Measurements from ENCODE around the gene PSMA5.

- no peak for TF ChIP-seq CTCF (tag by site-specific recombination; IDR thresholded peaks at IDR 0.05)
- TF ChIP-seq ZNF112 (tag by site-specific recombination; IDR thresholded peaks at IDR 0.05) = no peak
- peak; percentile 41; the same call in 1 of the 2 replicates for TF ChIP-seq ZNF660 (tag by site-specific recombination; IDR thresholded peaks at IDR 0.05)
- no peak for TF ChIP-seq ZNF157 (tag by site-specific recombination; IDR thresholded peaks at IDR 0.05)
Measured at GRCh38 chr1:109370712-109371340, 55.4 kb downstream of the PSMA5 start.

All from HEK293 (cell line).